GM12878 (cell line): ENCODE results near the gene TSR3. TPM values are rescaled to one million over a fixed set of nuclear protein-coding genes. Genes with fewer than 3 reads are reported as not detected.
A peak's percentile ranks its signal among the peaks of the same experiment; 100 is the strongest.

Experiments
- ATF2 ChIP-seq: IDR thresholded peaks from 2 replicates; pipeline ENCODE4 v1.6.1; 2012; ENCODE audit warnings: low read length, inconsistent platforms
- ATF7 ChIP-seq: fragments of 450-650 bp; IDR thresholded peaks from 2 replicates; pipeline ENCODE4 v1.6.1; 2016; ENCODE audit warnings: low read depth, mild to moderate bottlenecking
- BCL3 ChIP-seq: IDR thresholded peaks from 2 replicates; pipeline ENCODE4 v1.6.1; 2011; ENCODE audit warnings: borderline replicate concordance, low read depth, mild to moderate bottlenecking, moderate library complexity, low read length; ENCODE audit not compliant: insufficient read depth, poor library complexity, severe bottlenecking
- BMI1 ChIP-seq: fragments of 450-650 bp; IDR thresholded peaks from 2 replicates; pipeline ENCODE4 v1.6.1; 2016; ENCODE audit warnings: mild to moderate bottlenecking, moderate library complexity, borderline replicate concordance
- MEF2B ChIP-seq: fragments of 450-650 bp; IDR thresholded peaks from 2 replicates; pipeline ENCODE4 v1.6.1; 2018; ENCODE audit warnings: mild to moderate bottlenecking, moderate library complexity; ENCODE audit not compliant: partially characterized antibody, poor library complexity, severe bottlenecking
- MTA3 ChIP-seq: IDR thresholded peaks from 2 replicates; pipeline ENCODE4 v1.6.1; 2012; ENCODE audit warnings: low read length, inconsistent platforms, borderline replicate concordance
- NKRF ChIP-seq: fragments of 450-650 bp; conservative IDR thresholded peaks from 2 replicates; pipeline ENCODE4 v1.6.1; 2017; ENCODE audit warnings: mild to moderate bottlenecking, moderate library complexity
- PBX3 ChIP-seq: IDR thresholded peaks from 2 replicates; pipeline ENCODE4 v1.6.1; 2011; ENCODE audit warnings: mild to moderate bottlenecking, low read depth, low read length, moderate library complexity; ENCODE audit not compliant: insufficient replicate concordance
- RELB ChIP-seq: fragments of 450-650 bp; IDR thresholded peaks from 2 replicates; pipeline ENCODE4 v1.6.1; 2017; ENCODE audit warnings: low read depth, mild to moderate bottlenecking, moderate library complexity
- SMC3 ChIP-seq: IDR thresholded peaks from 2 replicates; pipeline ENCODE4 v1.6.1; 2011; ENCODE audit warnings: low read length, improper control_type of control experiment, borderline replicate concordance
- STAT1 ChIP-seq: fragments of 450-650 bp; conservative IDR thresholded peaks from 2 replicates; pipeline ENCODE4 v1.6.1; 2014; ENCODE audit warnings: antibody characterized with exemption, mild to moderate bottlenecking
- TCF3 ChIP-seq: IDR thresholded peaks from 2 replicates; pipeline ENCODE4 v1.6.1; 2012; ENCODE audit warnings: low read depth, mild to moderate bottlenecking, low read length, borderline replicate concordance; ENCODE audit not compliant: insufficient read depth
- ZBED1 ChIP-seq: IDR thresholded peaks from 2 replicates; pipeline ENCODE4 v1.6.1; 2016; ENCODE audit warnings: borderline replicate concordance
- ZNF384 ChIP-seq: IDR thresholded peaks from 2 replicates; pipeline ENCODE4 v1.6.1; 2012; ENCODE audit warnings: low read depth, mild to moderate bottlenecking, low read length, improper control_type of control experiment, borderline replicate concordance
- ZNF592 ChIP-seq: fragments of 450-650 bp; IDR thresholded peaks from 2 replicates; pipeline ENCODE4 v1.6.1; 2017; ENCODE audit warnings: mild to moderate bottlenecking, moderate library complexity
- ZNF622 ChIP-seq: fragments of 450-650 bp; IDR thresholded peaks from 2 replicates; pipeline ENCODE4 v1.6.1; 2017; ENCODE audit warnings: mild to moderate bottlenecking, inconsistent platforms
- polyA plus RNA-seq, 11 experiments: library from polyadenylated mRNA; depleted of rRNA in 4 of 11; unstranded in 6 of 11; stranded (reverse) in 5 of 11; fragments of >200 nt; fragmentation: Nextera tagmentation in 4 of 11; fragmentation: Illumina TruSeq in 1 of 11; extraction: Ambion mirVana in 4 of 11; extraction: Trizol in 1 of 11; gene quantifications; 1 replicate in 1 of 11; 2 replicates in 10 of 11; pipeline versions ENCODE4 v1.2.1 to v1.2.3, GENCODE V29; 2011 to 2016; ENCODE audit warnings: inconsistent platforms in 2 of 11, missing spikeins in 2 of 11, low read depth in 1 of 11
- total RNA-seq, 4 experiments: library from RNA; depleted of rRNA in 3 of 4; stranded (reverse); fragments of >200 nt in 3 of 4; fragmentation: Illumina TruSeq in 1 of 4; extraction: Trizol in 1 of 4; gene quantifications; 2 replicates each; pipeline versions ENCODE4 v1.2.1 to v1.2.3, GENCODE V29; 2013 to 2021

Gene TSR3
- total and polyA plus RNA-seq, 10 of the 15 experiments (the other 5 are each of a cell fraction or from before 2014, with no cell fraction given), result 3.4 to 108 (median 46.9) TPM

GRCh38 chr16:1300664-1301476, 50.8 kb downstream of the TSR3 start (continued):
- TF ChIP-seq ZNF592 (no peak; the same call in 1 of the 2 replicates), PBX3 (no peak), MEF2B (peak; percentile 74), ZBED1 (no peak), ZNF384 (no peak), RELB (no peak), ZNF622 (no peak), TCF3 (0 out of 2 replicates have a peak, but pooled peaks have one; percentile 22), ATF2 (no peak), SMC3 (peak; percentile 52; the same call in 1 of the 2 replicates), NKRF (no peak), STAT1 (no peak), ATF7 (no peak), BCL3 (no peak), BMI1 (no peak), MTA3 (no peak)
